ENCODE data around the gene SMARCD3.

The SMARCD3 gene

DNA sequence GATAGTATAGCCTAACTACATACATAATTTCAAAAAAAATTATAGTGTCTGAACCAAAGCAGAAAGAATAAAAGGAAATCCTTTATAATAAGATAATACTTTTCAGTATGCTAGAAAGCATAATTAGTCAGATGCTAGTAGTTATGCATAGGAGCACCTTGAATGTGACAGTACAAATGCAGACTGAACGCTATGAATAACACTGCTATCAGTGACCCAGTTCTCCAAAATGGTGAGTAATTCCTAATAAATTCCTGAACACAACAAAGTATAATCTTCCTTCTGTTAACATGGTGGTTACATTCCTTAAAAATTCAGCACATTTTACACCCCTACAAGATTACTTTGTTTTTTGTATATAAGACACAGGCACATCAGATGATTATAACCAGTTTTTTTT, 17.4 kb downstream of the SMARCD3 start:
- DNase-seq (ENCODE audit: extremely low read depth, low read depth) = no peak
- H3K4me3 ChIP-seq (replicated peaks; ENCODE audit: low read depth, low read length) = no peak overlapping the region

DNA sequence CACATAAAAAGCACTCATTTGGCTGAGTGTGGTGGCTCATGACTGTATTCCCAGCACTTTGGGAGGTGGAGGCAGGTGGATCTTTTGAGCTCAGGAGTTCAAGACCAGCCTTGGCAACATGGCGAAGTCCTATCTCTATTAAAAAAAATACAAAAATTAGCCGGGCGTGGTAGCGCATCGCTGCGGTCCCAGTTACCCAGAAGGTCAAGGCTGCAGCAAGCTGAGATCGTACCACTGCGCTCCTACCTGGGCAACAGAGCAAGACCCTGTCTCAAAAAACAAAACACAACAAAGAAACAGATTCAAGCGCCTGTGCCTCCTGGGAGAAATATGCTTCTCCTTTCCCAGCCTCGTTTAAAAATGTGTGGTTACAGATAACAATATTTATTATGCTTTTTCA, 19.2 kb downstream of the SMARCD3 start:
- TF ChIP-seq, protein P1, sequence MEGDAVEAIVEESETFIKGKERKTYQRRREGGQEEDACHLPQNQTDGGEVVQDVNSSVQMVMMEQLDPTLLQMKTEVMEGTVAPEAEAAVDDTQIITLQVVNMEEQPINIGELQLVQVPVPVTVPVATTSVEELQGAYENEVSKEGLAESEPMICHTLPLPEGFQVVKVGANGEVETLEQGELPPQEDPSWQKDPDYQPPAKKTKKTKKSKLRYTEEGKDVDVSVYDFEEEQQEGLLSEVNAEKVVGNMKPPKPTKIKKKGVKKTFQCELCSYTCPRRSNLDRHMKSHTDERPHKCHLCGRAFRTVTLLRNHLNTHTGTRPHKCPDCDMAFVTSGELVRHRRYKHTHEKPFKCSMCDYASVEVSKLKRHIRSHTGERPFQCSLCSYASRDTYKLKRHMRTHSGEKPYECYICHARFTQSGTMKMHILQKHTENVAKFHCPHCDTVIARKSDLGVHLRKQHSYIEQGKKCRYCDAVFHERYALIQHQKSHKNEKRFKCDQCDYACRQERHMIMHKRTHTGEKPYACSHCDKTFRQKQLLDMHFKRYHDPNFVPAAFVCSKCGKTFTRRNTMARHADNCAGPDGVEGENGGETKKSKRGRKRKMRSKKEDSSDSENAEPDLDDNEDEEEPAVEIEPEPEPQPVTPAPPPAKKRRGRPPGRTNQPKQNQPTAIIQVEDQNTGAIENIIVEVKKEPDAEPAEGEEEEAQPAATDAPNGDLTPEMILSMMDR (IDR thresholded peaks at IDR 0.05; ENCODE audit: low read depth, low read length, missing control alignments) = no peak
- no peak overlapping the region for H3K4me3 ChIP-seq (replicated peaks; ENCODE audit: low read depth, low read length)
- no peak for DNase-seq (ENCODE audit: extremely low read depth, low read depth)

More for the DNA sequence above, 17.4 kb downstream of the SMARCD3 start:
- TF ChIP-seq, protein P1 (IDR thresholded peaks at IDR 0.05; ENCODE audit: low read depth, low read length, missing control alignments) = no peak

DNA sequence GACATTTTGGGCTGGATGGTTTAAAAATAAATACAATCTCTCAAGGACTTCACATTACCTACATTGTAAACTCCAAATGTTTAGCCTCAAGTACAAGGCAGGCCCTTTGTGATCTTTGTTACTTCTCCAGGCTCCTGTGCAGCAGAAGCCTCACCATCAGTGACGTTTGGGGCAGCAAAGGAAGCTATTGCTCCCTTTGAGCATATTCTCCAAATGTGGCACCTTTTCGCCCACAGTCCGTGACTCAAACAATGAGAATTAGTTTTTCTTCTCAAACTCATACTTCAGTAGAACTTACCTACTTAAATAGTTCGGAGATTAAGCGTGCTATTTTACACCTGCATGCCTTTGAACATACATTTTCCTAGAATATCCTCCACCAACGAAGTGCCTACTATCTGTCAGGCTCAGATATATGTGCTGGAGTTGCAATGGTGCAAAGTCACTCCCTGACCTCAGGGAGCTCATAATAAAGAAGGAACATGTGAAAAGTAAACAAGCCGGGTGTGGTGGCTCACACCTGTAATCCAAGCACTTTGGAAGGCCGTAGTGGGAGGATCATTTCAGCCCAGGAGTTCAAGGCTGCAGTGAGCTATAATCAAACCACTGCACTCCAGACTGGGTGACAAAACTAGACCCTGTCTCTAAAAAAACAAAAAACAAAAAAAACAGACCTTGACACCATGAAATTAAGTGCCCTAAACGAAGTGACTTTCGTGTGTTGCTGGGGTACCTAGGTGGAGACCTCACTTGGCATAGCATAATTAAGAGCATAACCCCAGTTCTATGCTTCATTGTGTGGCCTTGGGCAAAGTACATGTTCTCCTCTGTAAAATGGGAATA, 20.2 kb downstream of the SMARCD3 start:
- TF ChIP-seq, protein P1 (IDR thresholded peaks at IDR 0.05; ENCODE audit: low read depth, low read length, missing control alignments) = no peak
- peak overlapping the region; percentile 70 for H3K4me3 ChIP-seq (replicated peaks; ENCODE audit: low read depth, low read length)
- no peak for DNase-seq (ENCODE audit: extremely low read depth, low read depth)

DNA sequence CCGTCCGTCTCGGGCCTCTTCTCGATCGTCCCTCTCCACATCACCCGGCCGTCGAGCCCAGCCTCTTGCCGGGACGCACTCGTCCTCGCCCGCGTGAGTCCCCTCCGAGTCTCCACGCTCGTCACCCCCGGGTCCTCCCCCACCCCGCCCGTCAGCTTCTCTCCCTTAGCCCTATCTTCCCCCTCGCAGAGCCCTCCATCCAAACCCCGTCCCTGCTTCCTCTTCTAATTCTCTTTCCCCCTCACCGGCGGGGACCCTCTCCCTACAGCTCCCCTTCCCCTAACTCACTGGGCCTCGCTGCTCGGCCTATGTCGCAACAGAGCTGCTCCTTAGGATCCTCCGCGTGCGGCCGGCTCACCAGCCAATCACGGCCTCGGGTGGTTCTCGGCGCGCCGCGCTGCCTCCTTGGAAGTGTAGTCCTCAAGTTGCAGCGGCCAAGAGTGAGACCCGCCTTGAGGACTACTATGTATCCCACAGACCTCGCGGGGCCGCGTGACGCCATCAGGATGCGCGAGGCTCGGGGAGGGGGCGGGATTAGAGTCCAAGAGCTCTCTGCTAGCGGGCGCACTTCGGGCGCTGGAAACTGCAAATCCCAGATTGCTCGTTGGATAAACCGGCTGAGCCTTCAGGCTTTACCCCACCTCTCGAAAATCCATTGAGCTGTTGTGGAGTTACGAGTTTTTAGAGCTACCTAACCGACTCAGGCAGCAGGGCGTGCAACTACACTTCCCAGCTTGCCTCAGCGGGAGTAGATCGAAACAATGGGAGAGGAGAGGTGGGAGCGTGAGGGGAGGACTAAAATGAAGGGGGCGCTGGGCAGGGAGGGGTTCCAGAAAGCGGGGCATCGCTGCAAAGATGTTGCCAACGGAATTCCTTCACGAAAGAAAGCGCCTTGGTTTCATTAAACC, 21.4 kb downstream of the SMARCD3 start, which contains the start of gene ABCF2:
ABCF2 (minus strand) TSS at position 331 of the 908 bp plus-strand sequence. CDS start 747 bp downstream, outside the sequence.
- peak within 1 kb of the TSS; percentile 70 for H3K4me3 ChIP-seq (replicated peaks; ENCODE audit: low read depth, low read length)
- peak; percentile 91 for DNase-seq (ENCODE audit: extremely low read depth, low read depth)
- TF ChIP-seq, protein P1 (IDR thresholded peaks at IDR 0.05; ENCODE audit: low read depth, low read length, missing control alignments) = no peak

DNA sequence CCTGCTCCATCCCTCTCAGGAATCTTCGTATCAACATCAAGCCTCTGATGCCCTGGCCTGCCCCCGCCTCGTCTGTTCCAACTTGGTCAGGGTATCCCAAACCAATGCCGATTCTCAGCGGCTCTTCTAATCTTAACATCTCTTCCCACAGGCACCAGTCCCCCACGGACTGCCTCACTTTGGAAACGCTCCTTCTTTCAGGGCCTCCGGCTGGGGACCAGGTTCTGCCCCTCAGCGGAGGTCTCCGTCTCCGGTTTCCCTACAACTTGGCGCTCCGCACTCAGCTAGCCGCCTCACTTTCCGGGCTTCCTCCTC, 22.0 kb downstream of the SMARCD3 start:
- TF ChIP-seq, protein P1 (IDR thresholded peaks at IDR 0.05; ENCODE audit: low read depth, low read length, missing control alignments) = no peak
- DNase-seq (ENCODE audit: extremely low read depth, low read depth) = no peak
- H3K4me3 ChIP-seq (replicated peaks; ENCODE audit: low read depth, low read length) = peak overlapping the region; percentile 70

DNA sequence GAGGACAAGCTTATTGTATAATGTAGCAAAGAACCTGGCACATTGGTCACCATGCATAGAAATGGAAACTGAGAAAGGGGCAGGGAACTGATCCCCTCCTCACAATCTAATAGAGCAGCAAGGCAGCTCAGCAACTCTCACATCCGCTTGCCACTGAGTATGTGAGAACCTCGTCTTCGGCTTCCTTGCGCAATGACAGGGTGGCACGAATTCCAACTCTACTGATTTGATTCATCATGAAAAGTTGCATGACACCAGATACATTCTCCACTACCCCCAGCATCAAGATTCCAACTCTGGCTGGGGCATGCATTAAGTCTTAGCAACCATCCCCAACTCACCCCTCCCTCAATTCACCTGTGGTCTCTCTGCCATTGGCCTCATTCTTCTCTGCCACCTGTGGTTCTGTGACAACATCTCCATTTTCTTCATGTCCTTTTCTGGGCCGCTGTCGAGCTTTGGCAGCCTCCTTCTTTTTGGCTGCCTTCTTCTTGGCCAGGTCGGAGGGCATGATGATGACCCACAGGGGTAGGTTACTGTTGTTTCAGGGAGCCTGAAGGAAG, 22.5 kb downstream of the SMARCD3 start:
- peak overlapping the region; percentile 70 for H3K4me3 ChIP-seq (replicated peaks; ENCODE audit: low read depth, low read length)
- TF ChIP-seq, protein P1 (IDR thresholded peaks at IDR 0.05; ENCODE audit: low read depth, low read length, missing control alignments) = no peak
- no peak for DNase-seq (ENCODE audit: extremely low read depth, low read depth)

Data from HFF-Myc (cell line).